IMR-90 (cell line): ENCODE measurements around the gene PNISR. TPM values are rescaled to one million over a fixed set of nuclear protein-coding genes. Genes with fewer than 3 reads are reported as not detected.

Source experiments
- ATAC-seq: fragments of 200-7000 bp; cut with Tn5 transposase; 2 replicates; pipeline ENCODE4 v1.9.1; 2020; ENCODE audit warnings: low read depth, mild to moderate bottlenecking, moderate library complexity
- BruUV-seq: library from RNA; stranded (reverse); fragments of 400-500 nt; replicated peaks from 2 replicates; lab custom pipeline; 2021; lab: Mats Ljungman, UMichigan
- CTCF ChIA-PET: fragments of 300-600 bp; formaldehyde crosslinking; extraction: SDS; loops from one replicate; lab custom pipeline; 2021; ENCODE audit warnings: antibody characterized with exemption; lab: Yijun Ruan, JAX
- POLR2A ChIA-PET: fragments of 300-600 bp; sonication (Branson Sonifier 250); formaldehyde crosslinking; loops from one replicate; lab custom pipeline; 2022; ENCODE audit warnings: antibody characterized with exemption; ENCODE audit not compliant: unreplicated experiment; lab: Charles Lee
- DNase-seq: peaks from one replicate; pipeline ENCODE4 v3.0.0; 2013
- H2AFZ ChIP-seq: replicated peaks from 2 replicates; pipeline ENCODE3; 2013; ENCODE audit warnings: low read length, mild to moderate bottlenecking; ENCODE audit not compliant: poor library complexity
- H2AK5ac ChIP-seq: 2 replicates; pipeline ENCODE4 v1.6.1; 2013; ENCODE audit warnings: low read depth, low read length, inconsistent platforms
- H2AK9ac ChIP-seq: replicated peaks from 2 replicates; pipeline ENCODE3; 2013; ENCODE audit warnings: mild to moderate bottlenecking, low read depth, low read length, moderate library complexity; ENCODE audit not compliant: poor library complexity
- H2BK120ac ChIP-seq: 2 replicates; pipeline ENCODE4 v1.6.1; 2013; ENCODE audit warnings: low read depth, low read length, inconsistent platforms
- H2BK15ac ChIP-seq: 3 replicates; pipeline ENCODE4 v1.6.1; 2013; ENCODE audit warnings: low read depth, low read length, inconsistent platforms
- H2BK20ac ChIP-seq: 2 replicates; pipeline ENCODE4 v1.6.1; 2013; ENCODE audit warnings: low read depth, mild to moderate bottlenecking, inconsistent platforms, low read length, moderate library complexity
- H2BK5ac ChIP-seq: 2 replicates; pipeline ENCODE4 v1.6.1; 2013; ENCODE audit warnings: mild to moderate bottlenecking, low read depth, low read length, inconsistent platforms; ENCODE audit not compliant: poor library complexity, severe bottlenecking
- H3K14ac ChIP-seq: replicated peaks from 2 replicates; pipeline ENCODE4 v1.6.1; 2013; ENCODE audit warnings: low read depth, low read length, inconsistent platforms
- H3K18ac ChIP-seq: 2 replicates; pipeline ENCODE4 v1.6.1; 2013; ENCODE audit warnings: low read depth, low read length, control low read depth
- H3K23ac ChIP-seq: 2 replicates; pipeline ENCODE4 v1.6.1; 2013; ENCODE audit warnings: low read depth, low read length, inconsistent platforms
- H3K27ac ChIP-seq: 2 replicates; pipeline ENCODE4 v1.5.1; 2013; ENCODE audit warnings: mild to moderate bottlenecking, control low read depth, low read length; ENCODE audit not compliant: insufficient read depth
- H3K27me3 ChIP-seq: 2 replicates; pipeline ENCODE4 v1.6.1; 2013; ENCODE audit warnings: low read length; ENCODE audit not compliant: control insufficient read depth, insufficient read depth
- H3K36me3 ChIP-seq: 2 replicates; pipeline ENCODE4 v1.6.1; 2013; ENCODE audit warnings: low read length, mixed read lengths; ENCODE audit not compliant: control insufficient read depth, insufficient read depth
- H3K4ac ChIP-seq: 2 replicates; pipeline ENCODE4 v1.6.1; 2013; ENCODE audit warnings: low read depth, low read length, inconsistent platforms
- H3K4me1 ChIP-seq: 2 replicates; pipeline ENCODE4 v1.6.1; 2013; ENCODE audit warnings: low read length, mixed read lengths; ENCODE audit not compliant: control insufficient read depth, insufficient read depth
- H3K4me2 ChIP-seq: 2 replicates; pipeline ENCODE4 v1.6.1; 2013; ENCODE audit warnings: low read depth, mild to moderate bottlenecking, control low read depth, low read length, moderate library complexity
- H3K4me3 ChIP-seq: 2 replicates; pipeline ENCODE4 v1.5.1; 2013; ENCODE audit warnings: low read depth, mild to moderate bottlenecking, control low read depth, low read length, moderate library complexity; ENCODE audit not compliant: insufficient read depth
- H3K56ac ChIP-seq: 2 replicates; pipeline ENCODE4 v1.6.1; 2013; ENCODE audit warnings: low read length, inconsistent platforms; ENCODE audit not compliant: insufficient read depth; ENCODE audit errors: extremely low read depth
- H3K79me1 ChIP-seq, 2 experiments: 2 replicates each; pipeline ENCODE4 v1.6.1; 2013; ENCODE audit warnings: low read length in 2 of 2, inconsistent platforms in 1 of 2, low read depth in 1 of 2
- H3K9ac ChIP-seq: 2 replicates; pipeline ENCODE4 v1.6.1; 2013; ENCODE audit warnings: low read depth, low read length, control low read depth
- H3K9me1 ChIP-seq: 2 replicates; pipeline ENCODE4 v1.6.1; 2013; ENCODE audit warnings: low read length, inconsistent platforms; ENCODE audit not compliant: insufficient read depth
- H3K9me3 ChIP-seq: 2 replicates; pipeline ENCODE4 v1.6.1; 2013; ENCODE audit warnings: low read length; ENCODE audit not compliant: control insufficient read depth, insufficient read depth
- H4K20me1 ChIP-seq: 2 replicates; pipeline ENCODE4 v1.6.1; 2013; ENCODE audit warnings: low read length, inconsistent platforms; ENCODE audit not compliant: insufficient read depth
- H4K5ac ChIP-seq: 2 replicates; pipeline ENCODE4 v1.6.1; 2013; ENCODE audit warnings: mild to moderate bottlenecking, low read depth, low read length, control low read depth
- H4K8ac ChIP-seq, 2 experiments: 2 replicates each; pipeline ENCODE4 v1.6.1; 2013; ENCODE audit warnings: low read depth in 2 of 2, low read length in 2 of 2, control low read depth in 1 of 2, inconsistent platforms in 1 of 2
- H4K91ac ChIP-seq: 2 replicates; pipeline ENCODE4 v1.6.1; 2013; ENCODE audit warnings: low read depth, low read length, inconsistent platforms; ENCODE audit not compliant: insufficient read depth
- CEBPB ChIP-seq: IDR thresholded peaks from 2 replicates; pipeline ENCODE4 v1.6.1; 2012; ENCODE audit warnings: low read depth, low read length, improper control_type of control experiment
- FOS ChIP-seq: fragments of 150-350 bp; IDR thresholded peaks from 2 replicates; pipeline ENCODE4 v1.6.1; 2016; ENCODE audit warnings: low read depth, low read length
- MAZ ChIP-seq: IDR thresholded peaks from 2 replicates; pipeline ENCODE4 v1.6.1; 2012; ENCODE audit warnings: low read depth, mild to moderate bottlenecking, low read length, improper control_type of control experiment, moderate library complexity, borderline replicate concordance
- RFX5 ChIP-seq: IDR thresholded peaks from 2 replicates; pipeline ENCODE4 v1.8.0; 2012; ENCODE audit warnings: low read depth, mild to moderate bottlenecking, low read length, moderate library complexity
- dilution Hi-C: fragments of 300-500 bp; cut with HindIII; formaldehyde crosslinking; loops from one replicate; pipeline ENCODE4 v1.14.3; 2018; ENCODE audit warnings: low sequenced_read_pairs; ENCODE audit not compliant: unreplicated experiment
- in situ Hi-C: fragments of 300-500 bp; cut with MboI; formaldehyde crosslinking; loops from 3 replicates; pipeline ENCODE4 v1.14.3; 2019; ENCODE audit warnings: low sequenced_read_pairs, inconsistent platforms, mixed read lengths
- intact Hi-C: fragments of 100-400 bp; cut with micrococcal nuclease; formaldehyde crosslinking; loops from 2 replicates; pipeline ENCODE4 v1.10.0; 2022
- polyA plus RNA-seq, 3 experiments: library from polyadenylated mRNA; depleted of rRNA; stranded (reverse); fragments of >200 nt; gene quantifications; 2 replicates each; pipeline ENCODE4 v1.2.3, GENCODE V29; 2012; ENCODE audit warnings: low replicate concordance in 1 of 3
- total RNA-seq: library from RNA; depleted of rRNA; stranded (reverse); fragments of >200 nt; gene quantifications from 2 replicates; pipeline ENCODE4 v1.2.3, GENCODE V29; 2012

PNISR gene
- total and polyA plus RNA-seq, 2 of the 4 experiments (the other 2 are of a cell fraction) = 44.5 to 46.2 TPM

- H2BK20ac ChIP-seq = no peak overlapping the region
- no peak overlapping the region for H3K4me3 ChIP-seq
- H2BK5ac ChIP-seq = no peak overlapping the region
- no peak overlapping the region for H2AK5ac ChIP-seq
- H2BK15ac ChIP-seq = no peak overlapping the region
- no peak overlapping the region for H3K4ac ChIP-seq
- BruUV-seq = no TSS peak
- H2BK120ac ChIP-seq = no peak overlapping the region
- H4K5ac ChIP-seq = no peak overlapping the region
- H3K23ac ChIP-seq = no peak overlapping the region
- H4K8ac ChIP-seq = no peak overlapping the region
- H3K56ac ChIP-seq = no peak overlapping the region
- 0 out of 2 replicates have a peak, but pooled peaks cover 1% of the 10 kb centered on the region for H3K36me3 ChIP-seq
- H3K9me1 ChIP-seq = no peaks in the 10 kb centered on the region
- H2AFZ ChIP-seq = no peak overlapping the region
- ChIA-PET POLR2A (no interaction called here), CTCF (no interaction called here)
- H3K9me3 ChIP-seq = no peaks in the 10 kb centered on the region
- no peak overlapping the region for H3K9ac ChIP-seq
- no peak overlapping the region for H3K14ac ChIP-seq
- no peak for TF ChIP-seq FOS
- no peak for TF ChIP-seq MAZ
- TF ChIP-seq CEBPB = no peak
- no peak for TF ChIP-seq RFX5
- H3K4me2 ChIP-seq = no peak overlapping the region
- H3K27me3 ChIP-seq = no peaks in the 10 kb centered on the region
- no peak overlapping the region for H3K18ac ChIP-seq
- H4K20me1 ChIP-seq = no peaks in the 10 kb centered on the region
- no peaks in the 10 kb centered on the region for H3K4me1 ChIP-seq
- H4K91ac ChIP-seq = no peak overlapping the region
- no peak for DNase-seq
- H2AK9ac ChIP-seq = no peak overlapping the region
- dilution Hi-C loops = no loop called here
- in situ Hi-C loops = loop anchor here (10.0 kb wide), 1 partner anchor 271 kb away; no protein-coding TSS in a partner anchor
- intact Hi-C loops = no loop called here
- no peak for ATAC-seq
- H3K27ac ChIP-seq = no peak overlapping the region
- no peaks in the 10 kb centered on the region for H3K79me1 ChIP-seq
Observed at GRCh38 chr6:99473730-99474129, 48.6 kb upstream of the PNISR start.
